Lung (tissue), 16 donors: ENCODE results near the gene IFT25. TPM values are rescaled to one million over a fixed set of nuclear protein-coding genes. Genes with fewer than 3 reads are reported as not detected.
"Not testable (repeated sequence)": the region's sequence is repeated elsewhere in the genome, so short reads cannot be mapped to it uniquely, and the experiment has no call there.

ENCODE experiments used
- ATAC-seq: fragments of 200-7000 bp; cut with Tn5 transposase; one replicate; pipeline ENCODE4 v1.9.1; 2020; ENCODE audit warnings: moderate number of reproducible peaks; ENCODE audit not compliant: insufficient read depth, low FRiP score
- DNase-seq, 3 donors: peaks; one replicate each; pipeline ENCODE4 v3.0.0-alpha.2; 2013 to 2017
- H3K27ac ChIP-seq, 2 donors: one replicate each; pipeline ENCODE4 v1.5.1; 2013; ENCODE audit warnings: mild to moderate bottlenecking in 2 of 2, moderate library complexity in 2 of 2, control low read depth in 1 of 2, inconsistent platforms in 1 of 2, low read depth in 1 of 2, low read length in 1 of 2
- H3K27me3 ChIP-seq, 3 donors: one replicate each; pipeline ENCODE4 v1.5.1; 2013; ENCODE audit warnings: low read length in 2 of 3; ENCODE audit not compliant: control insufficient read depth in 3 of 3, insufficient read depth in 3 of 3
- H3K36me3 ChIP-seq, 4 donors: one replicate each; pipeline ENCODE4 v1.5.1; 2013; ENCODE audit warnings: low read length in 4 of 4, mild to moderate bottlenecking in 1 of 4, moderate library complexity in 1 of 4; ENCODE audit not compliant: control insufficient read depth in 4 of 4, insufficient read depth in 4 of 4
- H3K4me1 ChIP-seq, 5 donors: one replicate each; pipeline ENCODE4 v1.5.1; 2013; ENCODE audit warnings: low read length in 5 of 5, mild to moderate bottlenecking in 2 of 5, moderate library complexity in 1 of 5; ENCODE audit not compliant: control insufficient read depth in 5 of 5, insufficient read depth in 5 of 5
- H3K4me3 ChIP-seq: one replicate; pipeline ENCODE4 v1.5.1; 2013; ENCODE audit warnings: mild to moderate bottlenecking, control low read depth, moderate library complexity
- H3K9ac ChIP-seq, 2 donors: one replicate each; pipeline ENCODE4 v1.5.1; 2013; ENCODE audit warnings: low read length in 2 of 2, control low read depth in 1 of 2; ENCODE audit not compliant: insufficient read depth in 1 of 2
- H3K9me3 ChIP-seq, 4 donors: one replicate each; pipeline ENCODE4 v1.5.1; 2013; ENCODE audit warnings: low read length in 3 of 4, mild to moderate bottlenecking in 1 of 4, moderate library complexity in 1 of 4; ENCODE audit not compliant: control insufficient read depth in 4 of 4, insufficient read depth in 3 of 4
- WGBS, 2 donors: extraction: QIAGEN DNeasy Blood & Tissue Kit; methylation state at CpG; one replicate each; pipeline ENCODE4 v1.1.7; 2013; 5-methylcytosine and 5-hydroxymethylcytosine counted together
- long read RNA-seq, 5 donors: transcript quantifications; one replicate each; lab custom pipeline, GENCODE V29; 2026
- polyA plus RNA-seq, 2 donors: library from polyadenylated mRNA; stranded (reverse); fragments of 200-250 nt; gene quantifications; one replicate each; pipeline ENCODE4 v1.2.1, GENCODE V29; 2013
- total RNA-seq, 2 donors: library from RNA; depleted of rRNA in 1 of 2; stranded (reverse); fragments of >200 nt in 1 of 2; gene quantifications; one replicate each; pipeline ENCODE4 v1.2.1, GENCODE V29; 2014 to 2021
- TF ChIP-seq, protein P1 (sequence below): IDR thresholded peaks from 2 replicates; pipeline ENCODE4 v1.5.1; 2012; ENCODE audit warnings: mild to moderate bottlenecking; ENCODE audit errors: control extremely low read depth, extremely low read depth
- donor health status: control.
- donor health status: control.
- donor health status: Bipolar disorder and iron deficiency.
- donor health status: healthy.
- donor health status: DM: yes; HTN: yes; CAD: no.

Gene IFT25
- total RNA-seq (10 to 100 TPM; 27.9 to 46.1 TPM), polyA plus RNA-seq (10 to 100 TPM; 18.2 to 35.3 TPM)
- long read RNA-seq, donor 1, transcript HSPB11-201 (6 exons, 915 nt) = major isoform, 14 of 30 reads
- long read RNA-seq, donor 1, partial matches to known transcripts = 9 of 30 reads
- long read RNA-seq, donor 1, other reads (novel, unspliced or antisense) = 6 of 30 reads
- long read RNA-seq, donor 2, transcript HSPB11-201 (6 exons, 915 nt) = major isoform, 6 of 15 reads
- long read RNA-seq, donor 2, partial matches to known transcripts = 6 of 15 reads
- long read RNA-seq, donor 2, other reads (novel, unspliced or antisense) = 0 of 15 reads
- long read RNA-seq, donor 3, transcript HSPB11-201 (6 exons, 915 nt) = major isoform, 10 of 12 reads
- long read RNA-seq, donor 3, partial matches to known transcripts = 0 of 12 reads
- long read RNA-seq, donor 3, other reads (novel, unspliced or antisense) = 0 of 12 reads
- long read RNA-seq, donor 4, transcript HSPB11-201 (6 exons, 915 nt) = major isoform, 13 of 32 reads
- long read RNA-seq, donor 4, partial matches to known transcripts = 8 of 32 reads
- long read RNA-seq, donor 4, other reads (novel, unspliced or antisense) = 7 of 32 reads
- long read RNA-seq, donor 5, transcript HSPB11-201 (6 exons, 915 nt) = major isoform, 27 of 47 reads
- long read RNA-seq, donor 5, partial matches to known transcripts = 9 of 47 reads
- long read RNA-seq, donor 5, other reads (novel, unspliced or antisense) = 8 of 47 reads

DNA sequence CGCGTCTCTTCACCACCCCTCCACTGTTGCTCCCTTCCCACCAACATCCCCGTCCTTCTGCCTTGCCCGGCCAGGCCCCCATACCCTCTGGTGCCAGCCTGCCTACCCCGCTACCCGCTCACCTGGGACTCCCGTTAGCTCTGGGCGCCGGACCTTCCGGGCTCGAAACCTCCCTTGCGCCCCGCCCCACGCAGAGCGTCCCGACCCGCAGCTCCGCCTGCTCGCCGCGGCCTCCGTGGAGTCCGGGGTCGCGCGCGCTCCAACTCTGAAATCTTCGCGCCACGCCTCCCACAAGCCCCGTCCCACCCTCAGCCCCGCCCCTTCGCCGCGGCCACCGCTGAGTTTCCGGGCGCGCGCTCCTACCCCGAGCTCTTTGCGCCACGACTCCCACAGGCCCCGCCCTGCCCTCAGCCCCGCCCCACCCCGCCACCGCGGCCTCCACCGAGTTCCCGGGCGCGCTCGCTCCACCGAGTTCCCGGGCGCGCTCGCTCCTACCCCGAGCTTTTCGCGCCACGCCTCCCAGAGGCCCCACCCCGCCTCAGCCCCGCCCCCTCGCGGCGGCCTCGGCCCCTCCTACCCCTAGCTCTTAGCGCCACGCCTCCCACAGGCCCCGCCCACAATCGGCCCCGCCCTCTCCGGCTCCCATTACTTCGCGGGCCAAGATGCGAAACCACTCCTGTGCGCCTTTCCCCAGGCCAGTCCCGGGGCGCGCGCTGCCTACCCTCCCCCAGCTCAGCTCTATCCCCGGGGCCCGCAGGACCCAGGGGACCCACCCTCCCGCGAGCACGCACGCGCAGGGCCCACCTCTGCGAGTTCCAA lies at the start of gene IFT25:
Gene IFT25 (minus strand): TSS at position 267 of the 819 bp plus-strand sequence. CDS start 5,617 bp downstream, outside the sequence.
- DNase-seq (peak; percentile 98 to 99 (median 98)), ATAC-seq (peak; percentile 97)
- TF ChIP-seq, protein P1, sequence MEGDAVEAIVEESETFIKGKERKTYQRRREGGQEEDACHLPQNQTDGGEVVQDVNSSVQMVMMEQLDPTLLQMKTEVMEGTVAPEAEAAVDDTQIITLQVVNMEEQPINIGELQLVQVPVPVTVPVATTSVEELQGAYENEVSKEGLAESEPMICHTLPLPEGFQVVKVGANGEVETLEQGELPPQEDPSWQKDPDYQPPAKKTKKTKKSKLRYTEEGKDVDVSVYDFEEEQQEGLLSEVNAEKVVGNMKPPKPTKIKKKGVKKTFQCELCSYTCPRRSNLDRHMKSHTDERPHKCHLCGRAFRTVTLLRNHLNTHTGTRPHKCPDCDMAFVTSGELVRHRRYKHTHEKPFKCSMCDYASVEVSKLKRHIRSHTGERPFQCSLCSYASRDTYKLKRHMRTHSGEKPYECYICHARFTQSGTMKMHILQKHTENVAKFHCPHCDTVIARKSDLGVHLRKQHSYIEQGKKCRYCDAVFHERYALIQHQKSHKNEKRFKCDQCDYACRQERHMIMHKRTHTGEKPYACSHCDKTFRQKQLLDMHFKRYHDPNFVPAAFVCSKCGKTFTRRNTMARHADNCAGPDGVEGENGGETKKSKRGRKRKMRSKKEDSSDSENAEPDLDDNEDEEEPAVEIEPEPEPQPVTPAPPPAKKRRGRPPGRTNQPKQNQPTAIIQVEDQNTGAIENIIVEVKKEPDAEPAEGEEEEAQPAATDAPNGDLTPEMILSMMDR = no peak
- Histone ChIP-seq H3K4me3 (peak within 1 kb of the TSS; percentile 86), H3K27me3 (no peaks in the 10 kb centered on the region), H3K9me3 (no peaks in the 10 kb centered on the region), H3K36me3 (peaks cover 0 to 4% (median 0%) of the 10 kb centered on the region in 4 donors), H3K9ac (peak within 1 kb of the TSS; percentile 60 to 81), H3K27ac (peak within 1 kb of the TSS; percentile 86 to 94), H3K4me1 (peaks cover 5 to 25% (median 10%) of the 10 kb centered on the region in 5 donors)
- WGBS, 2 donors = 1% methylated on average over 84 to 90 of the region's 90 CpGs

DNA sequence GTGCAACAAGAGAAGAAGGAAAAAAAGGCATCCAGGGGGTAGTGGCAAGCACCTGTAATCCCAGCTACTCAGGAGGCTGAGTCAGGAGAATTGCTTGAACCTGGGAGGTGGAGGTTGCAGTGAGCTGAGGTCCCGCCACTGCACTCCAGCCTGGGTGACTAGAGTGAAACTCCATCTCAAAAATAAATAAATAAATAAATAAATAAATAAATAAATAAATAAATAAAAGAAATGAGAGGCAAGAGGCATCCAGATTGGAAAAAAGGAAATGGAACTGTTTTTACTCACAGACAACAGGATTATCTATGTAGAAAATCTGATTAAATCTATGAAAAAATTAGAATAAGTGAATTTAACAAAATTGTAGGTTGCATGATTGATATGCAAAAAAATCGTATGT lies 49.0 kb upstream of the IFT25 start:
- not testable (repeated sequence) for H3K4me3 ChIP-seq, H3K27ac ChIP-seq, H3K36me3 ChIP-seq, DNase-seq, H3K9me3 ChIP-seq, ATAC-seq, H3K4me1 ChIP-seq, H3K27me3 ChIP-seq, H3K9ac ChIP-seq
- 80 to 93% methylated on average over 2 of the region's 2 CpGs for WGBS, 2 donors

DNA sequence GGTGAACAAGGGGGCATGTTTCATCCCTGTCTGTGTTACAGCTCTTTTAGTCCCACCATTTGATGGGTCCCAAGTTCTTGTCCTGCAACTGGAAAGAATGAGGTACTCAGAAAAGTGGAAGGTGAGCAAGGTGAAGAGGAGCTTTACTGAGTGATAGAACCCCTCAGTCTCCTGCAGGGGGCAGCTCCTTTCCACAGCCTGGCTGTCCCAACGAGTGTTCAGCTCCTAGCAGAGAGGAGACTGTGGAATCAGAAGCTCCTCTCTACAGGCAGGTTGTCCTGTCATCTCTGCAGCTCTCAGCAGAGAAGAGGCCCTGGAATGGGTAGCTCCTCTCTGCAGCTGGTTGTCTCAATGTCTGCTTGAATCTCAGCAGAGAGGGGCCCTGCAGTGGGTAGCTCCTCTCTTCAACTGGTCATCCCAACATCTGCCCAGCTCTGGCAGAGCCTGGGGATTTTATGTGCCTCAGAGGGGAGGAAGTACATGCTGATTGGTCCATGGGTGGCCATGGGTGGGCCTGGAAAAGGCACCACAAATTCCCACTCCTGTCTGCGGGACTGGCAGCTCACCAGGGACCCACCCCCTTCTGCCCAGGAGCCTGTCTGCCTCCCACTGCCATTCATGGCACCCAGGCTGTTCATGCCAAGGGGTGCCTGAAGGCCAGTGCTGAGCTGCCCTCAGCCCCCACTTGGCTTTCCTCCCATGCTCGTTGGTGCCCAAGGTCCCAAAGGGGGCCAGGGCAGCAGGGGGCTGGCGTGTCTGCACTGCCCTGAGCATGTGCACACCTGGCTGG lies 46.8 kb upstream of the IFT25 start:
- 77 to 88% methylated on average over 4 of the region's 4 CpGs for WGBS, 2 donors
- H3K9me3 ChIP-seq = no peaks in the 10 kb centered on the region
- H3K27me3 ChIP-seq = no peaks in the 10 kb centered on the region
- H3K36me3 ChIP-seq = no peaks in the 10 kb centered on the region
- no peak overlapping the region for H3K4me3 ChIP-seq
- DNase-seq (no peak), ATAC-seq (no peak)
- TF ChIP-seq, protein P1 = no peak
- no peak overlapping the region for H3K9ac ChIP-seq
- no peak overlapping the region for H3K27ac ChIP-seq
- H3K4me1 ChIP-seq = no peaks in the 10 kb centered on the region
